Measurements from ENCODE around the gene PIEZO1.

PIEZO1 gene

GRCh38 chr16:88816736-88817535 is 31.9 kb upstream of the PIEZO1 start:
- no peaks in the 10 kb centered on the region for H3K27me3 ChIP-seq (ENCODE audit: control insufficient read depth in 1 of 2, insufficient read depth in 2 of 2, low read length in 2 of 2)
- no peak overlapping the region for H3K9ac ChIP-seq (ENCODE audit: low read length in 2 of 2)
- H3K36me3 ChIP-seq (ENCODE audit: control insufficient read depth in 2 of 2, insufficient read depth in 2 of 2, low read length in 2 of 2) = peaks cover 0 to 3% of the 10 kb centered on the region in 2 donors
- no peak overlapping the region for H3K27ac ChIP-seq (ENCODE audit: low read length)
- H3K4me1 ChIP-seq (ENCODE audit: control insufficient read depth, insufficient read depth, low read length) = peaks cover 6% of the 10 kb centered on the region
- no peaks in the 10 kb centered on the region for H3K9me3 ChIP-seq (ENCODE audit: control insufficient read depth in 2 of 2, low read length in 2 of 2)
- H3K4me3 ChIP-seq (ENCODE audit: low read length in 2 of 2) = no peak overlapping the region

DNA sequence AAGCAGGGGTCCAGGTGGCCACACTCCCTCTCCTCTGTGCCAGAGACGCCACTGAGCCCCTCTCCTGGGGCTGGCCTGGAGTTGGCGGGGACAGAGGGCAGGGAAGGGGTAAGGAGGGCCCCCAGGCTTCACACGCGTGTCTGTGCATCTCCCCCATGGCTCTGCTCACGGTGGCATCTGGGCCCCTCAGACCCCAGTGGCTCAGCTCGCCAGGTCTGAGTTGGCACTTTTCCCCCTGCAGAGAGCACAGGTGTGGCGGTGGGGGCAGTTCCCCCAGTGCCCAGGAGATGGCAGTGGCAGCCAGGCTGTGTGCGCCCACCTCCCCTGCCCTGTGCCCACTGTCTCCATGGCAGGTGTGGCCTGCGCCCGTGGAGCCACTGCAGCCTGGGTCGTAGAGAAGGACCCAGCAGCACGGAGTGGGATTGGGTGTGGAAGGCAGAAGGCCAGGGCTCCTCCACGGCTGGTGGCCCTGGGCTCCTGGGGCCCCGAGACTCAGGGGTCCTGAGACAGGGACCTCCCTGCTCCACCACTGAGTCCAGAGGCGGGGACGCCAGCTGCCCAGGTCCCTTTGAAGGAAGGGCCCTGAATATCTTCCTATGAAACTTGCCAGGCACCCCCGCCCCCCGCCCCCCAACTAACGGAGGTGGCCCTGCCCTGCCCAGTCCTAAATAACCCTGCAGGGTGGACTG is 31.0 kb upstream of the PIEZO1 start:
- Histone ChIP-seq H3K27ac (ENCODE audit: low read length) (no peak overlapping the region), H3K9ac (ENCODE audit: low read length in 2 of 2) (no peak overlapping the region), H3K4me3 (ENCODE audit: low read length in 2 of 2) (no peak overlapping the region), H3K9me3 (ENCODE audit: control insufficient read depth in 2 of 2, low read length in 2 of 2) (no peaks in the 10 kb centered on the region), H3K36me3 (ENCODE audit: control insufficient read depth in 2 of 2, insufficient read depth in 2 of 2, low read length in 2 of 2) (peaks cover 0 to under 1% of the 10 kb centered on the region in 2 donors), H3K4me1 (ENCODE audit: control insufficient read depth, insufficient read depth, low read length) (peaks cover 9% of the 10 kb centered on the region), H3K27me3 (ENCODE audit: control insufficient read depth in 1 of 2, insufficient read depth in 2 of 2, low read length in 2 of 2) (no peaks in the 10 kb centered on the region)

DNA sequence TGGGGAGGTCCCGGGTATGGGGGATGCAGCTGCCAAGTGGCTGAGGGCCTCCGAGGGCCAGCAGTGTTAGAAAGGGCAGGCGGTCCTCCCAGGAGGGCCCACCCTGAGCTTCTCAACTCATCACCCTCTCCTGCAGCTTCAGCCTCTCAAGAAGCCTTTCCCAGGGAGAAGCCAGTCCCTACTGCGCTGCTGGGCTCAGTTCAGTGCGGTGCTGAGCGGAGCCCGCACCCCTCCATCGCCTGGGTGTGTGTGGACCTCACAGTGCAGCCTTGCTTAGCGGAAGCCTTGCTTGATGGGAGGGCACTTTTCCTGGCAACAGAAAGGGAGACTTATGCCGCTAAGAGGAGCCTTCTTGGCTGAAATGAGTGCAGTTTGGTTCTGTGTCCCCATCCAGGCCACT is 30.2 kb upstream of the PIEZO1 start:
- Histone ChIP-seq H3K9ac (ENCODE audit: low read length in 2 of 2) (no peak overlapping the region), H3K36me3 (ENCODE audit: control insufficient read depth in 2 of 2, insufficient read depth in 2 of 2, low read length in 2 of 2) (no peaks in the 10 kb centered on the region), H3K9me3 (ENCODE audit: control insufficient read depth in 2 of 2, low read length in 2 of 2) (no peaks in the 10 kb centered on the region), H3K27me3 (ENCODE audit: control insufficient read depth in 1 of 2, insufficient read depth in 2 of 2, low read length in 2 of 2) (no peaks in the 10 kb centered on the region), H3K4me1 (ENCODE audit: control insufficient read depth, insufficient read depth, low read length) (peaks cover 17% of the 10 kb centered on the region), H3K4me3 (ENCODE audit: low read length in 2 of 2) (no peak overlapping the region), H3K27ac (ENCODE audit: low read length) (no peak overlapping the region)

GRCh38 chr16:88814144-88814502 is 29.1 kb upstream of the PIEZO1 start:
- Histone ChIP-seq H3K4me3 (ENCODE audit: low read length in 2 of 2) (no peak overlapping the region), H3K9ac (ENCODE audit: low read length in 2 of 2) (no peak overlapping the region), H3K9me3 (ENCODE audit: control insufficient read depth in 2 of 2, low read length in 2 of 2) (no peaks in the 10 kb centered on the region), H3K27me3 (ENCODE audit: control insufficient read depth in 1 of 2, insufficient read depth in 2 of 2, low read length in 2 of 2) (no peaks in the 10 kb centered on the region), H3K27ac (ENCODE audit: low read length) (no peak overlapping the region), H3K36me3 (ENCODE audit: control insufficient read depth in 2 of 2, insufficient read depth in 2 of 2, low read length in 2 of 2) (peaks cover 2 to 7% of the 10 kb centered on the region in 2 donors), H3K4me1 (ENCODE audit: control insufficient read depth, insufficient read depth, low read length) (peaks cover 23% of the 10 kb centered on the region)

DNA sequence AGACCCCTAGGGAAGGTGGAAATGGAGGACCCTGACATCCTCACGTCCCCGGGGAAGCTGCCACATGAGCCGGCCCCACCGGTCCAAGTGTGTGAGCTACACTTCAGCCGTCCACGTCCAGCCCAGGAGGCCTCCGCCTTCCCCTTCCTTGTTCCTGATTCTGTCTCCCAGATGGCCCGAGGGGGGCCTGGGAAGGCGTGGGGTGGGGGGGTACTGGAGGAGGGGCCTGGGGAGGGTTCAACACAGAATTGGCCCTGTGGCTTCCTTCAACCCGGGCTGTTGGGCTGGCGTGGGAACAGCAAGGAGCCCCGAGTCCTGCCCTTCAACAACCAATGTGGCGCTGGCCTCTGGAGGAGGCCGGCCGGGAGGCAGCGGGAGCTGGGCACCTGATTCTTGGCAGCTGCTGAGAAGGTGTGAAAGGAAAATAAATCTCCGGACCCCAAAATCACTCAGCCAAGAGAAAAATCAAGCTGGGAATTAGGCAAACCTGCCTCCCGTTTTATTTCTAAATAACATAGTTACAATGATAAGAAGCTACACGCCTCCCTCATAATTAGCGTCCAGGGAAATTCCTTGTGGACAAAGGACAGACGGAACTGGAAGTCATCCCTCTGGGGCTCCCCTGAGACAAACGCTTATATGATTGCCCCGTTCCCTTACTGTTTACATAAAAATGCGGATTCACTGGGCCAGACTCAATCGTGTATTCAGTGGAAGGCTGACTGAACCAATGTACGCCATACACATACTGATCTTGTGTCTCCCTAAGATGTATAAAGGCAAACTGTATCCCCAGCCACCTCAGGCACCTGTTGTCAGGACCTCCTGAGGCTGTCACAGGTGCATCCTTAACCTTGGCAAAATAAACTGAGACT is 28.5 kb upstream of the PIEZO1 start:
- H3K27ac ChIP-seq (ENCODE audit: low read length) = no peak overlapping the region
- peaks cover 4 to 9% of the 10 kb centered on the region in 2 donors for H3K36me3 ChIP-seq (ENCODE audit: control insufficient read depth in 2 of 2, insufficient read depth in 2 of 2, low read length in 2 of 2)
- peaks cover 23% of the 10 kb centered on the region for H3K4me1 ChIP-seq (ENCODE audit: control insufficient read depth, insufficient read depth, low read length)
- no peak overlapping the region for H3K9ac ChIP-seq (ENCODE audit: low read length in 2 of 2)
- no peaks in the 10 kb centered on the region for H3K27me3 ChIP-seq (ENCODE audit: control insufficient read depth in 1 of 2, insufficient read depth in 2 of 2, low read length in 2 of 2)
- no peak overlapping the region for H3K4me3 ChIP-seq (ENCODE audit: low read length in 2 of 2)
- no peaks in the 10 kb centered on the region for H3K9me3 ChIP-seq (ENCODE audit: control insufficient read depth in 2 of 2, low read length in 2 of 2)

- H3K36me3 ChIP-seq (ENCODE audit: control insufficient read depth in 2 of 2, insufficient read depth in 2 of 2, low read length in 2 of 2) = peaks cover 4 to 9% of the 10 kb centered on the region in 2 donors
- peak overlapping the region in 1 of 2 donors; percentile 63 for H3K9ac ChIP-seq (ENCODE audit: low read length in 2 of 2)
- no peaks in the 10 kb centered on the region for H3K27me3 ChIP-seq (ENCODE audit: control insufficient read depth in 1 of 2, insufficient read depth in 2 of 2, low read length in 2 of 2)
- peaks cover 23% of the 10 kb centered on the region for H3K4me1 ChIP-seq (ENCODE audit: control insufficient read depth, insufficient read depth, low read length)
- H3K9me3 ChIP-seq (ENCODE audit: control insufficient read depth in 2 of 2, low read length in 2 of 2) = no peaks in the 10 kb centered on the region
- peak overlapping the region; percentile 58 to 78 for H3K4me3 ChIP-seq (ENCODE audit: low read length in 2 of 2)
- peak overlapping the region; percentile 66 for H3K27ac ChIP-seq (ENCODE audit: low read length)
These were observed 27.7 kb upstream of the PIEZO1 start for GRCh38 chr16:88812513-88813268.

- Histone ChIP-seq H3K36me3 (ENCODE audit: control insufficient read depth in 2 of 2, insufficient read depth in 2 of 2, low read length in 2 of 2) (peaks cover 4 to 9% of the 10 kb centered on the region in 2 donors), H3K9me3 (ENCODE audit: control insufficient read depth in 2 of 2, low read length in 2 of 2) (no peaks in the 10 kb centered on the region), H3K27me3 (ENCODE audit: control insufficient read depth in 1 of 2, insufficient read depth in 2 of 2, low read length in 2 of 2) (no peaks in the 10 kb centered on the region), H3K9ac (ENCODE audit: low read length in 2 of 2) (peak within 1 kb of the TSS; percentile 70 to 75), H3K27ac (ENCODE audit: low read length) (peak within 1 kb of the TSS; percentile 66), H3K4me1 (ENCODE audit: control insufficient read depth, insufficient read depth, low read length) (peaks cover 23% of the 10 kb centered on the region), H3K4me3 (ENCODE audit: low read length in 2 of 2) (peak within 1 kb of the TSS; percentile 58 to 78)
These were observed 26.9 kb upstream of the PIEZO1 start, which contains the start of gene APRT for GRCh38 chr16:88811769-88812512. Gene APRT, minus strand, starts transcription at chr16:88811928. Its CDS starts 29 bp downstream, at chr16:88811899.

- Histone ChIP-seq H3K4me1 (ENCODE audit: control insufficient read depth, insufficient read depth, low read length) (peaks cover 23% of the 10 kb centered on the region), H3K36me3 (ENCODE audit: control insufficient read depth in 2 of 2, insufficient read depth in 2 of 2, low read length in 2 of 2) (peaks cover 4 to 9% of the 10 kb centered on the region in 2 donors), H3K9ac (ENCODE audit: low read length in 2 of 2) (peak overlapping the region; percentile 70 to 75), H3K4me3 (ENCODE audit: low read length in 2 of 2) (peak overlapping the region; percentile 58 to 78), H3K9me3 (ENCODE audit: control insufficient read depth in 2 of 2, low read length in 2 of 2) (no peaks in the 10 kb centered on the region), H3K27me3 (ENCODE audit: control insufficient read depth in 1 of 2, insufficient read depth in 2 of 2, low read length in 2 of 2) (no peaks in the 10 kb centered on the region), H3K27ac (ENCODE audit: low read length) (peak overlapping the region; percentile 66)
These were observed 26.1 kb upstream of the PIEZO1 start for GRCh38 chr16:88810912-88811768.

All from stomach smooth muscle (tissue), 2 donors.